Lung (tissue), 12 donors: Measurements from ENCODE around the gene ACYP2. TPM values are rescaled to one million over a fixed set of nuclear protein-coding genes. Genes with fewer than 3 reads are reported as not detected.

Experiments used
- ATAC-seq: fragments of 200-7000 bp; cut with Tn5 transposase; one replicate; pipeline ENCODE4 v1.9.1; 2020; ENCODE audit warnings: moderate number of reproducible peaks; ENCODE audit not compliant: insufficient read depth, low FRiP score
- DNase-seq, 3 donors: peaks; one replicate each; pipeline ENCODE4 v3.0.0-alpha.2; 2013 to 2017
- H3K27ac ChIP-seq, 2 donors: one replicate each; pipeline ENCODE4 v1.5.1; 2013; ENCODE audit warnings: mild to moderate bottlenecking in 2 of 2, moderate library complexity in 2 of 2, control low read depth in 1 of 2, inconsistent platforms in 1 of 2, low read depth in 1 of 2, low read length in 1 of 2
- H3K27me3 ChIP-seq, 3 donors: one replicate each; pipeline ENCODE4 v1.5.1; 2013; ENCODE audit warnings: low read length in 2 of 3; ENCODE audit not compliant: control insufficient read depth in 3 of 3, insufficient read depth in 3 of 3
- H3K36me3 ChIP-seq, 4 donors: one replicate each; pipeline ENCODE4 v1.5.1; 2013; ENCODE audit warnings: low read length in 4 of 4, mild to moderate bottlenecking in 1 of 4, moderate library complexity in 1 of 4; ENCODE audit not compliant: control insufficient read depth in 4 of 4, insufficient read depth in 4 of 4
- H3K4me1 ChIP-seq, 5 donors: one replicate each; pipeline ENCODE4 v1.5.1; 2013; ENCODE audit warnings: low read length in 5 of 5, mild to moderate bottlenecking in 2 of 5, moderate library complexity in 1 of 5; ENCODE audit not compliant: control insufficient read depth in 5 of 5, insufficient read depth in 5 of 5
- H3K4me3 ChIP-seq: one replicate; pipeline ENCODE4 v1.5.1; 2013; ENCODE audit warnings: mild to moderate bottlenecking, control low read depth, moderate library complexity
- H3K9ac ChIP-seq, 2 donors: one replicate each; pipeline ENCODE4 v1.5.1; 2013; ENCODE audit warnings: low read length in 2 of 2, control low read depth in 1 of 2; ENCODE audit not compliant: insufficient read depth in 1 of 2
- H3K9me3 ChIP-seq, 4 donors: one replicate each; pipeline ENCODE4 v1.5.1; 2013; ENCODE audit warnings: low read length in 3 of 4, mild to moderate bottlenecking in 1 of 4, moderate library complexity in 1 of 4; ENCODE audit not compliant: control insufficient read depth in 4 of 4, insufficient read depth in 3 of 4
- WGBS, 2 donors: extraction: QIAGEN DNeasy Blood & Tissue Kit; methylation state at CpG; one replicate each; pipeline ENCODE4 v1.1.7; 2013; 5-methylcytosine and 5-hydroxymethylcytosine counted together
- polyA plus RNA-seq, 2 donors: library from polyadenylated mRNA; stranded (reverse); fragments of 200-250 nt; gene quantifications; one replicate each; pipeline ENCODE4 v1.2.1, GENCODE V29; 2013
- total RNA-seq, 2 donors: library from RNA; depleted of rRNA in 1 of 2; stranded (reverse); fragments of >200 nt in 1 of 2; gene quantifications; one replicate each; pipeline ENCODE4 v1.2.1, GENCODE V29; 2014 to 2021
- TF ChIP-seq, protein P1 (sequence below): IDR thresholded peaks from 2 replicates; pipeline ENCODE4 v1.5.1; 2012; ENCODE audit warnings: mild to moderate bottlenecking; ENCODE audit errors: control extremely low read depth, extremely low read depth
- donor health status: control.
- donor health status: control.
- donor health status: Bipolar disorder and iron deficiency.
- donor health status: healthy.
- donor health status: DM: yes; HTN: yes; CAD: no.

ACYP2 gene
- total and polyA plus RNA-seq, 4 donors: 13.2 to 23.7 (median 18.0) TPM

DNA sequence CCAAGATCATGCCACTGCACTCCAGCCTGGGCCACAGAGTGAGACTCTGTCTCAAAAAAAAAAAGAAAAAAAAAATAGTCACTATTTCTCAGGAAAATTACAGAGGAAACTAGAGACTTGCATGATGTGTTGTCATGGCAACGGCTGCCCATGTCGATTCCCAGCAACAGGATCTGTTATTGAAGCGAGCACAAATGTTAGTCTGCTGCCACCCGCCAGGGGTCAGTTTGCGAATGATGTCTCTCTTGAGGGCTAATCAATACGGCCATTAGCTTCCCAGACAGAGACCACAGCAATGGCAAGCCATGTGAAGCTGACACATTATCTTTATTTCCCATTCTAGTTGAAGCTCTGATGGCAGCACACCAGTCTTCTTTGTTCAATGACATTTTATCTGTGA, 32.4 kb upstream of the ACYP2 start:
- peak in 1 of 3 donors; percentile 26 for DNase-seq
- H3K9me3 ChIP-seq: no peaks in the 10 kb centered on the region
- H3K4me3 ChIP-seq: no peak overlapping the region
- peaks cover 0 to 3% (median 1%) of the 10 kb centered on the region in 4 donors for H3K36me3 ChIP-seq
- no peaks in the 10 kb centered on the region for H3K27me3 ChIP-seq
- no peak for ATAC-seq
- H3K9ac ChIP-seq: no peak overlapping the region
- no peaks in the 10 kb centered on the region for H3K4me1 ChIP-seq
- TF ChIP-seq, protein P1, sequence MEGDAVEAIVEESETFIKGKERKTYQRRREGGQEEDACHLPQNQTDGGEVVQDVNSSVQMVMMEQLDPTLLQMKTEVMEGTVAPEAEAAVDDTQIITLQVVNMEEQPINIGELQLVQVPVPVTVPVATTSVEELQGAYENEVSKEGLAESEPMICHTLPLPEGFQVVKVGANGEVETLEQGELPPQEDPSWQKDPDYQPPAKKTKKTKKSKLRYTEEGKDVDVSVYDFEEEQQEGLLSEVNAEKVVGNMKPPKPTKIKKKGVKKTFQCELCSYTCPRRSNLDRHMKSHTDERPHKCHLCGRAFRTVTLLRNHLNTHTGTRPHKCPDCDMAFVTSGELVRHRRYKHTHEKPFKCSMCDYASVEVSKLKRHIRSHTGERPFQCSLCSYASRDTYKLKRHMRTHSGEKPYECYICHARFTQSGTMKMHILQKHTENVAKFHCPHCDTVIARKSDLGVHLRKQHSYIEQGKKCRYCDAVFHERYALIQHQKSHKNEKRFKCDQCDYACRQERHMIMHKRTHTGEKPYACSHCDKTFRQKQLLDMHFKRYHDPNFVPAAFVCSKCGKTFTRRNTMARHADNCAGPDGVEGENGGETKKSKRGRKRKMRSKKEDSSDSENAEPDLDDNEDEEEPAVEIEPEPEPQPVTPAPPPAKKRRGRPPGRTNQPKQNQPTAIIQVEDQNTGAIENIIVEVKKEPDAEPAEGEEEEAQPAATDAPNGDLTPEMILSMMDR: no peak
- 93 to 98% methylated on average over 6 of the region's 6 CpGs for WGBS, 2 donors
- H3K27ac ChIP-seq: no peak overlapping the region

DNA sequence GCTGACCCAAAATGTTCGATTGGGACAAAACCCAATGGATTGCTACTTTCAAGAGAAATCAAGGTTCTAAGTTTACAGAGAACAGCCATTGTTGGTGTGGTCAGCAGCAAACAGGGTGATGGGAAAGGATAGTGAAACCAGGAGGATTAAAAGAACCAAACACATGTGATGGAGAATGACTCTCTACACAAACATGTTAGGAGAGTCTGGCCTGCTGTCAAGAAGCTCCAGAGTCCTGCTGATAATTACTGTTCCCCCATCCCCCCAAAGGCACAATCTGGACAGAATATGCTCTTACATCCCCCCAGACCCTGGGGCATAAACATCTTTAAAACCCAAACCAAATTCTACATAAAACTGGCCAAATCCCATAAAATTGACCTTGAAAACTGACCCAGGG, 32.0 kb upstream of the ACYP2 start:
- TF ChIP-seq, protein P1: no peak
- H3K4me1 ChIP-seq: no peaks in the 10 kb centered on the region
- H3K27me3 ChIP-seq: no peaks in the 10 kb centered on the region
- 95 to 96% methylated on average over 1 of the region's 1 CpG for WGBS, 2 donors
- peaks cover 0 to 3% (median 1%) of the 10 kb centered on the region in 4 donors for H3K36me3 ChIP-seq
- no peak for DNase-seq
- no peaks in the 10 kb centered on the region for H3K9me3 ChIP-seq
- H3K4me3 ChIP-seq: no peak overlapping the region
- no peak for ATAC-seq
- no peak overlapping the region for H3K9ac ChIP-seq
- no peak overlapping the region for H3K27ac ChIP-seq

DNA sequence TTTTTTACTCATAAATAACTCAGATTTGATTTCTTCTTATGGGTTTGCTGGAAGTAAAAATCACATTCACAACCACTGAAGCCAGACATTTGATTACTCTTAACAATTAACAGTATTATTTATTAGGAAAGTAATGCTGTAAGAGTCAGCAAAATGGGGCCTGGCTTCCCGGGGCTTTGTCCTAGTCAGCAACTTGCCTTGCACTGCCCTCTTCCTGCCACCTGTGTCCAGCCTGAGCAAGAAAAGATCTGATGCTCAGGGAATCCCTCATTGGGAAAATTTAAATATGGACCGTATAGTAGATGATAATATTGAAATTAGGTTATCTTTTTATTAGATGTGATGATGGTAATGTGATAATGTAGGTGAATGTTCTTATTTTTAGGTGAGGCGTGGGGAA, 30.8 kb upstream of the ACYP2 start:
- no peaks in the 10 kb centered on the region for H3K9me3 ChIP-seq
- no peaks in the 10 kb centered on the region for H3K4me1 ChIP-seq
- no peak overlapping the region for H3K4me3 ChIP-seq
- H3K9ac ChIP-seq: no peak overlapping the region
- no peak for DNase-seq
- H3K27ac ChIP-seq: no peak overlapping the region
- ATAC-seq: no peak
- peaks cover 0 to 3% (median 1%) of the 10 kb centered on the region in 4 donors for H3K36me3 ChIP-seq
- TF ChIP-seq, protein P1: no peak
- H3K27me3 ChIP-seq: no peaks in the 10 kb centered on the region
- 55 to 77% methylated on average over 3 of the region's 3 CpGs for WGBS, 2 donors

DNA sequence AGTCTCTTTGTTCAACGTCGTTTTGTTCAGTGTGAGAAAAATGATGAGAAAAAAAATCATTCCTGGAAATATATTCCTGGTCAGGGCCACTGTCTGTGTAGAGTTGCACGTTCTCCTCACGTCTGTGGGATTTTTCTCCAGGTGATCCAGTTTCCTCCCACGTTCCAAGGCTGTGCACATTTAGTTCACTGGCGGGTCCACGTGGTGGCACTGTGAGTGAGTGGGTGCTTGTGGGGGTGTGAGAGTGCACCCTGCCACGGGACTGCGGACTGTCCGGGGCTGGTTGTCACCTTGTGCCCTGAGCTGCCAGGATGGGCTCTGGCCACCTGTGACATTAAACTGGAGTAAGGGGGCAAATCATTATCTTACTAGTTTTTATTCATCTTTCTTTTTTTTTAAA, 30.3 kb upstream of the ACYP2 start:
- WGBS, 2 donors: 80 to 89% methylated on average over 10 of the region's 10 CpGs
- TF ChIP-seq, protein P1: no peak
- Histone ChIP-seq H3K27ac (no peak overlapping the region), H3K27me3 (no peaks in the 10 kb centered on the region), H3K4me3 (no peak overlapping the region), H3K9me3 (no peaks in the 10 kb centered on the region), H3K4me1 (no peaks in the 10 kb centered on the region), H3K36me3 (peaks cover 0 to 3% (median 1%) of the 10 kb centered on the region in 4 donors), H3K9ac (no peak overlapping the region)
- ATAC-seq (no peak), DNase-seq (no peak)
